Endothelial cell of umbilical vein (primary cell): ENCODE results near the gene RNF145. TPM values are rescaled to one million over a fixed set of nuclear protein-coding genes. Genes with fewer than 3 reads are reported as not detected.

Source experiments
- BruUV-seq: library from RNA; stranded (reverse); fragments of 400-500 nt; replicated peaks from 2 replicates; lab custom pipeline; 2021; lab: Mats Ljungman, UMichigan
- CTCF ChIA-PET: fragments of 300-600, 350-600 bp; sonication (Branson Sonifier 250); formaldehyde crosslinking; loops from one replicate; lab custom pipeline; 2021; ENCODE audit warnings: antibody characterized with exemption, inconsistent platforms; lab: Charles Lee
- POLR2A ChIA-PET: fragments of 300-600, 350-600 bp; sonication (Branson Sonifier 250); formaldehyde crosslinking; loops from one replicate; lab custom pipeline; 2021; ENCODE audit warnings: antibody characterized with exemption, inconsistent platforms; lab: Charles Lee
- DNase-seq: peaks from one replicate; pipeline ENCODE4 v3.0.0-alpha.2; 2011; ENCODE audit warnings: low read depth, low spot score
- FAIRE-seq: peaks from 2 replicates; lab custom pipeline; 2011; peaks lifted over from hg19 to GRCh38; lab: Jason Lieb, UNC
- H2AFZ ChIP-seq: 2 replicates; pipeline ENCODE4 v1.6.0; 2012; ENCODE audit warnings: low read depth, low read length, control low read depth, inconsistent platforms
- H3K27ac ChIP-seq: 2 replicates; pipeline ENCODE4 v1.5.1; 2011; ENCODE audit warnings: low read depth, mild to moderate bottlenecking, control low read depth, low read length, moderate library complexity; ENCODE audit not compliant: insufficient read depth
- H3K27me3 ChIP-seq, 2 experiments: 2 replicates each; pipeline versions ENCODE4 v1.6.0 to v1.6.1; 2011; ENCODE audit warnings: low read length in 2 of 2, mixed read lengths in 1 of 2; ENCODE audit not compliant: control insufficient read depth in 2 of 2, insufficient read depth in 2 of 2
- H3K36me3 ChIP-seq, 2 experiments: 2 replicates in 1 of 2; 3 replicates in 1 of 2; pipeline ENCODE4 v1.5.1; 2011; ENCODE audit warnings: low read length in 2 of 2, mild to moderate bottlenecking in 1 of 2, moderate library complexity in 1 of 2; ENCODE audit not compliant: control insufficient read depth in 2 of 2, insufficient read depth in 2 of 2; ENCODE audit errors: extremely low read depth in 1 of 2
- H3K4me1 ChIP-seq: 3 replicates; pipeline ENCODE4 v1.5.1; 2011; ENCODE audit warnings: mild to moderate bottlenecking, low read length; ENCODE audit not compliant: control insufficient read depth, insufficient read depth; ENCODE audit errors: extremely low read depth
- H3K4me2 ChIP-seq: 2 replicates; pipeline ENCODE4 v1.6.1; 2011; ENCODE audit warnings: low read length, control low read depth, mixed read lengths; ENCODE audit not compliant: insufficient read depth
- H3K4me3 ChIP-seq, 3 experiments: fragments of 200-600 bp in 1 of 3; sonication (generic), shearing (Covaris generic) in 1 of 3; replicated peaks in 1 of 3; 2 replicates each; pipeline ENCODE4 v1.5.1; 2011 to 2016; ENCODE audit warnings: control low read depth in 3 of 3, low read length in 3 of 3, mild to moderate bottlenecking in 2 of 3, inconsistent platforms in 1 of 3, low read depth in 1 of 3, moderate library complexity in 1 of 3; ENCODE audit not compliant: insufficient read depth in 1 of 3
- H3K79me2 ChIP-seq: 2 replicates; pipeline ENCODE4 v1.6.0; 2012; ENCODE audit warnings: low read length, inconsistent platforms; ENCODE audit not compliant: control insufficient read depth, insufficient read depth
- H3K9ac ChIP-seq: replicated peaks from 2 replicates; pipeline ENCODE3; 2011; ENCODE audit warnings: low read length, control low read depth; ENCODE audit not compliant: insufficient read depth; ENCODE audit errors: extremely low read depth
- H3K9me1 ChIP-seq: replicated peaks from 3 replicates; pipeline ENCODE4 v1.6.0; 2011; ENCODE audit warnings: mild to moderate bottlenecking, low read length; ENCODE audit not compliant: control insufficient read depth, insufficient read depth; ENCODE audit errors: extremely low read depth
- H3K9me3 ChIP-seq: replicated peaks from 2 replicates; pipeline ENCODE4 v1.5.1; 2012; ENCODE audit warnings: low read length, inconsistent platforms; ENCODE audit not compliant: control insufficient read depth, insufficient read depth
- H4K20me1 ChIP-seq: replicated peaks from 2 replicates; pipeline ENCODE3; 2011; ENCODE audit warnings: mild to moderate bottlenecking, low read length; ENCODE audit not compliant: control insufficient read depth, insufficient read depth; ENCODE audit errors: extremely low read depth
- EZH2 ChIP-seq: IDR thresholded peaks from 2 replicates; pipeline ENCODE4 v1.6.1; 2012; ENCODE audit warnings: borderline replicate concordance, low read depth, mild to moderate bottlenecking, moderate library complexity, low read length, inconsistent platforms; ENCODE audit not compliant: severe bottlenecking
- FOS ChIP-seq: IDR thresholded peaks from 2 replicates; pipeline ENCODE4 v1.6.1; 2011; ENCODE audit warnings: mild to moderate bottlenecking, low read length, moderate library complexity, borderline replicate concordance; ENCODE audit not compliant: insufficient read depth
- GATA2 ChIP-seq: IDR thresholded peaks from 2 replicates; pipeline ENCODE4 v1.7.0; 2011; ENCODE audit warnings: low read depth, mild to moderate bottlenecking, moderate library complexity, mixed read lengths, low read length; ENCODE audit not compliant: insufficient read length, insufficient read depth
- JUN ChIP-seq: IDR thresholded peaks from 2 replicates; pipeline ENCODE4 v1.6.1; 2011; ENCODE audit warnings: borderline replicate concordance, low read depth; ENCODE audit not compliant: insufficient read length, insufficient read depth
- MYC ChIP-seq: IDR thresholded peaks from one replicate; pipeline ENCODE4 v1.6.1; 2011; ENCODE audit warnings: mild to moderate bottlenecking, low read depth, low read length
- POLR2A ChIP-seq: IDR thresholded peaks from 2 replicates; pipeline ENCODE4 v1.6.1; 2012; ENCODE audit warnings: low read depth, mild to moderate bottlenecking, control low read depth, low read length
- POLR2AphosphoS5 ChIP-seq: IDR thresholded peaks from 2 replicates; pipeline ENCODE4 v1.6.1; 2012; ENCODE audit warnings: low read depth, mild to moderate bottlenecking, control low read depth, low read length, moderate library complexity; ENCODE audit not compliant: insufficient read depth
- dilution Hi-C: fragments of 300-500 bp; cut with MboI; formaldehyde crosslinking; loops from one replicate; pipeline ENCODE4 v1.15.0; 2019; ENCODE audit warnings: low sequenced_read_pairs; ENCODE audit not compliant: extremely low pct_ligation_motif_present
- intact Hi-C: fragments of 100-400 bp; cut with micrococcal nuclease; formaldehyde crosslinking; loops from one replicate; pipeline ENCODE4 v1.10.0; 2022
- polyA plus RNA-seq, 4 experiments: library from polyadenylated mRNA; depleted of rRNA in 3 of 4; stranded (reverse) in 3 of 4; unstranded in 1 of 4; fragments of >200 nt; gene quantifications; 2 replicates each; pipeline versions ENCODE4 v1.2.1 to v1.2.3, GENCODE V29; 2011 to 2012; ENCODE audit warnings: missing spikeins in 1 of 4
- total RNA-seq: library from RNA; stranded (reverse); gene quantifications from 2 replicates; pipeline ENCODE4 v1.2.3, GENCODE V29; 2021
- TF ChIP-seq, protein P1 (sequence below), 2 donors: IDR thresholded peaks; 1 replicate in 1 of 2; 2 replicates in 1 of 2; pipeline ENCODE4 v1.5.1; 2011; ENCODE audit warnings: low read length in 2 of 2, mild to moderate bottlenecking in 2 of 2, moderate library complexity in 2 of 2, control low read depth in 1 of 2, inconsistent platforms in 1 of 2, low read depth in 1 of 2; ENCODE audit not compliant: insufficient read depth in 1 of 2; ENCODE audit errors: extremely low read depth in 1 of 2
- TF ChIP-seq, protein P2 (sequence below): IDR thresholded peaks from 2 replicates; pipeline ENCODE4 v1.6.1; 2011; ENCODE audit not compliant: insufficient read depth, insufficient read length

RNF145 gene
- total and polyA plus RNA-seq, 2 donors (not counting 3 experiments of a cell fraction or from before 2014, with no cell fraction given), result 39.4 to 62.3 TPM

DNA sequence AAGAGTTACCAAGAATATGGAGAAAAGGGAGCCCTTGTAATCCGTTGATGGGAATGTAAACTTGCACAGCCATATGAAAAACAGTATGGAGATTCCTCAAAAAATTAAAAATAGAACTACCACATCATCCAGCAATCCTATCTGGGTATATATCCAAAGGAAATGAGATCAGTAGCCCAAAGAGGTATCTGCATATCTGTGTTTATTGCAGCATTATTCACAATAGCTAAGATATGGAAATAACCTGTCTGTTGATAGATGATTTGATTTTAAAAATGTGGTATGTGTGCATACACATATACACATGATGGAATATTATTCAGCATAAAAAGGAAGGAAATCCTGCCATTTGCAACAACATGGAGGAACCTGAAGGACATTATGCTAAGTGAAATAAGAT, 61.4 kb downstream of the RNF145 start:
- FAIRE-seq, result no peak
- no peak overlapping the region for H3K9ac ChIP-seq
- BruUV-seq, result no TSS peak
- no peak overlapping the region for H3K27ac ChIP-seq
- TF ChIP-seq POLR2A (no peak), POLR2AphosphoS5 (no peak), JUN (no peak), MYC (no peak), EZH2 (no peak), FOS (no peak), GATA2 (no peak)
- TF ChIP-seq, protein P1, sequence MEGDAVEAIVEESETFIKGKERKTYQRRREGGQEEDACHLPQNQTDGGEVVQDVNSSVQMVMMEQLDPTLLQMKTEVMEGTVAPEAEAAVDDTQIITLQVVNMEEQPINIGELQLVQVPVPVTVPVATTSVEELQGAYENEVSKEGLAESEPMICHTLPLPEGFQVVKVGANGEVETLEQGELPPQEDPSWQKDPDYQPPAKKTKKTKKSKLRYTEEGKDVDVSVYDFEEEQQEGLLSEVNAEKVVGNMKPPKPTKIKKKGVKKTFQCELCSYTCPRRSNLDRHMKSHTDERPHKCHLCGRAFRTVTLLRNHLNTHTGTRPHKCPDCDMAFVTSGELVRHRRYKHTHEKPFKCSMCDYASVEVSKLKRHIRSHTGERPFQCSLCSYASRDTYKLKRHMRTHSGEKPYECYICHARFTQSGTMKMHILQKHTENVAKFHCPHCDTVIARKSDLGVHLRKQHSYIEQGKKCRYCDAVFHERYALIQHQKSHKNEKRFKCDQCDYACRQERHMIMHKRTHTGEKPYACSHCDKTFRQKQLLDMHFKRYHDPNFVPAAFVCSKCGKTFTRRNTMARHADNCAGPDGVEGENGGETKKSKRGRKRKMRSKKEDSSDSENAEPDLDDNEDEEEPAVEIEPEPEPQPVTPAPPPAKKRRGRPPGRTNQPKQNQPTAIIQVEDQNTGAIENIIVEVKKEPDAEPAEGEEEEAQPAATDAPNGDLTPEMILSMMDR (IDR thresholded peaks at IDR 0.05; ENCODE audit: extremely low read depth in 1 of 2, insufficient read depth in 1 of 2, low read depth in 1 of 2, low read length in 2 of 2), result no peak
- TF ChIP-seq, protein P2, sequence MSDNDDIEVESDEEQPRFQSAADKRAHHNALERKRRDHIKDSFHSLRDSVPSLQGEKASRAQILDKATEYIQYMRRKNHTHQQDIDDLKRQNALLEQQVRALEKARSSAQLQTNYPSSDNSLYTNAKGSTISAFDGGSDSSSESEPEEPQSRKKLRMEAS, result no peak
- no peaks in the 10 kb centered on the region for H3K79me2 ChIP-seq
- no peaks in the 10 kb centered on the region for H3K4me1 ChIP-seq
- H3K9me3 ChIP-seq, result no peaks in the 10 kb centered on the region
- dilution Hi-C loops, result loop anchor here (25.0 kb wide), 1 partner anchor 436 kb away; no protein-coding TSS in a partner anchor
- CTCF ChIA-PET, result interaction anchor here (2.5 kb wide), 1 partner anchor 9 kb away, joined by 13 read pairs; no protein-coding TSS in a partner anchor
- H3K9me1 ChIP-seq, result no peaks in the 10 kb centered on the region
- no peak overlapping the region for H3K4me3 ChIP-seq
- POLR2A ChIA-PET, result no interaction called here
- no peak overlapping the region for H2AFZ ChIP-seq
- no peak overlapping the region for H3K4me2 ChIP-seq
- no peaks in the 10 kb centered on the region for H3K27me3 ChIP-seq
- H4K20me1 ChIP-seq, result no peaks in the 10 kb centered on the region
- DNase-seq, result no peak
- intact Hi-C loops, result no loop called here
- H3K36me3 ChIP-seq, result no peaks in the 10 kb centered on the region
